Sigmoid colon (tissue), 3 donors: ENCODE results near the gene CCDC172.

Source experiments
- CTCF ChIP-seq, 4 experiments: fragments of 450-650 bp in 3 of 4; fragments of 200-600 bp in 1 of 4; IDR thresholded peaks; one replicate each; pipeline ENCODE4 v1.5.1; 2016 to 2019; ENCODE audit warnings: antibody characterized with exemption in 4 of 4, mild to moderate bottlenecking in 3 of 4, moderate library complexity in 2 of 4
- POLR2A ChIP-seq, 2 donors: fragments of 450-650 bp; IDR thresholded peaks; one replicate each; pipeline ENCODE4 v1.6.1; 2016; ENCODE audit warnings: antibody characterized with exemption in 2 of 2, mild to moderate bottlenecking in 2 of 2, moderate library complexity in 2 of 2

GRCh38 chr10:116418389-116418788 lies 94.1 kb downstream of the CCDC172 start:
- no peak for TF ChIP-seq CTCF (IDR thresholded peaks at IDR 0.05)
- TF ChIP-seq POLR2A (IDR thresholded peaks at IDR 0.05): no peak
